SU-DHL-6 (cell line): ENCODE measurements around the gene SAT2.
"Not testable (repeated sequence)": the region's sequence is repeated elsewhere in the genome, so short reads cannot be mapped to it uniquely, and the experiment has no call there.

Experiments
- EZH2phosphoT487 ChIP-seq: fragments of 200-600 bp; sonication (generic), shearing (Covaris generic); conservative IDR thresholded peaks from 2 replicates; pipeline ENCODE4 v1.6.1; 2018; ENCODE audit warnings: mild to moderate bottlenecking, antibody characterized with exemption, low read length, moderate library complexity, mixed read lengths
- TF ChIP-seq, protein P1 (sequence below): fragments of 200-600 bp; sonication (generic); IDR thresholded peaks from one replicate; pipeline ENCODE4 v1.5.1; 2017; ENCODE audit warnings: antibody characterized with exemption, mild to moderate bottlenecking, low read length, moderate library complexity; ENCODE audit not compliant: insufficient read depth, poor library complexity, severe bottlenecking

- TF ChIP-seq, protein P1, sequence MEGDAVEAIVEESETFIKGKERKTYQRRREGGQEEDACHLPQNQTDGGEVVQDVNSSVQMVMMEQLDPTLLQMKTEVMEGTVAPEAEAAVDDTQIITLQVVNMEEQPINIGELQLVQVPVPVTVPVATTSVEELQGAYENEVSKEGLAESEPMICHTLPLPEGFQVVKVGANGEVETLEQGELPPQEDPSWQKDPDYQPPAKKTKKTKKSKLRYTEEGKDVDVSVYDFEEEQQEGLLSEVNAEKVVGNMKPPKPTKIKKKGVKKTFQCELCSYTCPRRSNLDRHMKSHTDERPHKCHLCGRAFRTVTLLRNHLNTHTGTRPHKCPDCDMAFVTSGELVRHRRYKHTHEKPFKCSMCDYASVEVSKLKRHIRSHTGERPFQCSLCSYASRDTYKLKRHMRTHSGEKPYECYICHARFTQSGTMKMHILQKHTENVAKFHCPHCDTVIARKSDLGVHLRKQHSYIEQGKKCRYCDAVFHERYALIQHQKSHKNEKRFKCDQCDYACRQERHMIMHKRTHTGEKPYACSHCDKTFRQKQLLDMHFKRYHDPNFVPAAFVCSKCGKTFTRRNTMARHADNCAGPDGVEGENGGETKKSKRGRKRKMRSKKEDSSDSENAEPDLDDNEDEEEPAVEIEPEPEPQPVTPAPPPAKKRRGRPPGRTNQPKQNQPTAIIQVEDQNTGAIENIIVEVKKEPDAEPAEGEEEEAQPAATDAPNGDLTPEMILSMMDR = not testable (repeated sequence)
- not testable (repeated sequence) for TF ChIP-seq EZH2phosphoT487
These were observed 1.9 kb downstream of the SAT2 start for GRCh38 chr17:7625749-7626148.
